CD4-positive, alpha-beta T cell (primary cell): ENCODE results near the gene ST3GAL5. TPM values are rescaled to one million over a fixed set of nuclear protein-coding genes. Genes with fewer than 3 reads are reported as not detected.

Experiments
- ATAC-seq: fragments of 200-7000 bp; cut with Tn5 transposase; one replicate; pipeline ENCODE4 v1.10.0; 2022; ENCODE audit warnings: mild to moderate bottlenecking; ENCODE audit not compliant: poor library complexity
- CTCF ChIA-PET: fragments of 350-600 bp; sonication (Branson Sonifier 250); formaldehyde crosslinking; loops from one replicate; lab custom pipeline; 2021; ENCODE audit warnings: antibody characterized with exemption, inconsistent platforms; lab: Charles Lee
- POLR2A ChIA-PET: fragments of 350-600 bp; sonication (Branson Sonifier 250); formaldehyde crosslinking; loops from one replicate; lab custom pipeline; 2021; ENCODE audit warnings: antibody characterized with exemption, inconsistent platforms; lab: Charles Lee
- DNase-seq, 14 experiments: peaks; one replicate each; pipeline ENCODE4 v3.0.0-alpha.2; 2013 to 2020; ENCODE audit warnings: mixed read lengths in 2 of 14
- H3K27ac ChIP-seq, 2 donors: one replicate each; pipeline versions ENCODE4 v1.5.1 to v1.7.0; 2013; ENCODE audit warnings: low read length in 2 of 2, low read depth in 1 of 2, mild to moderate bottlenecking in 1 of 2
- H3K27me3 ChIP-seq, 2 experiments: 1 replicate in 1 of 2; 2 replicates in 1 of 2; pipeline versions ENCODE4 v1.6.1 to v1.7.0; 2013; ENCODE audit warnings: low read length in 2 of 2, control low read depth in 1 of 2, mild to moderate bottlenecking in 1 of 2, moderate library complexity in 1 of 2; ENCODE audit not compliant: insufficient read depth in 2 of 2, control insufficient read depth in 1 of 2
- H3K36me3 ChIP-seq: one replicate; pipeline ENCODE4 v1.6.1; 2013; ENCODE audit warnings: low read length, control low read depth; ENCODE audit not compliant: insufficient read depth
- H3K4me1 ChIP-seq: one replicate; pipeline ENCODE4 v1.6.1; 2013; ENCODE audit warnings: low read length, control low read depth; ENCODE audit not compliant: insufficient read depth
- H3K4me3 ChIP-seq: one replicate; pipeline ENCODE4 v1.5.1; 2013; ENCODE audit warnings: mild to moderate bottlenecking, low read length, moderate library complexity
- H3K9me3 ChIP-seq, 2 experiments: 1 replicate in 1 of 2; 2 replicates in 1 of 2; pipeline versions ENCODE4 v1.6.1 to v1.7.0; 2013; ENCODE audit warnings: low read length in 2 of 2, mild to moderate bottlenecking in 2 of 2, control low read depth in 1 of 2, moderate library complexity in 1 of 2; ENCODE audit not compliant: control insufficient read depth in 1 of 2, insufficient read depth in 1 of 2
- H3K27ac Mint-ChIP-seq: one replicate; pipeline ENCODE4 v1.8.0; 2020; ENCODE audit warnings: mixed read lengths
- H3K27me3 Mint-ChIP-seq: one replicate; pipeline ENCODE4 v1.8.0; 2021; ENCODE audit warnings: mixed read lengths
- H3K36me3 Mint-ChIP-seq: one replicate; pipeline ENCODE4 v1.8.0; 2021; ENCODE audit warnings: low read depth, mixed read lengths
- H3K4me1 Mint-ChIP-seq: one replicate; pipeline ENCODE4 v1.8.0; 2021; ENCODE audit warnings: low read depth, mixed read lengths
- H3K4me3 Mint-ChIP-seq: one replicate; pipeline ENCODE4 v1.8.0; 2020; ENCODE audit warnings: mild to moderate bottlenecking, mixed read lengths
- H3K9me3 Mint-ChIP-seq: one replicate; pipeline ENCODE4 v1.8.0; 2020; ENCODE audit warnings: mixed read lengths
- CTCF ChIP-seq: fragments of 200-600 bp; IDR thresholded peaks from one replicate; pipeline ENCODE4 v1.8.0; 2022; ENCODE audit warnings: antibody characterized with exemption, mild to moderate bottlenecking
- intact Hi-C, 2 experiments: fragments of 100-400 bp; cut with DNase I in 1 of 2; cut with micrococcal nuclease in 1 of 2; formaldehyde crosslinking; loops; one replicate each; pipeline versions ENCODE4 v1.15.1 to v1.9.0; 2023 to 2025; cut with DNase I, micrococcal nuclease
- total RNA-seq, 174 experiments: library from RNA in 2 of 174; stranded (reverse) in 2 of 174; gene quantifications; one replicate each; pipeline ENCODE4 v1.2.3 and lab custom pipeline; 2021 to 2026

The ST3GAL5 gene
- total RNA-seq, 2 experiments from 2014 or later: 76.7 to 77.8 TPM

GRCh38 chr2:85865539-85866164, 23.1 kb downstream of the ST3GAL5 start:
- peaks cover 5% of the 10 kb centered on the region for H3K36me3 ChIP-seq
- peak overlapping the region in 1 of 2 donors; percentile 10 for H3K27ac ChIP-seq
- ATAC-seq (peak; percentile 36), DNase-seq (peak in 2 of 14 experiments; percentile 17 to 19)
- Mint-ChIP-seq H3K4me3 (no peak overlapping the region), H3K27me3 (no peaks in the 10 kb centered on the region), H3K36me3 (peaks cover 62% of the 10 kb centered on the region), H3K4me1 (peaks cover 63% of the 10 kb centered on the region), H3K9me3 (no peaks in the 10 kb centered on the region), H3K27ac (peak overlapping the region; percentile 56)
- H3K9me3 ChIP-seq: no peaks in the 10 kb centered on the region
- POLR2A ChIA-PET: interaction anchor here (0.6 to 4.2 kb wide), 3 partner anchors 12 to 23 kb away, joined by 3 to 20 read pairs (median 4); partner anchors contain the start of gene ST3GAL5
- H3K4me3 ChIP-seq: no peak overlapping the region
- no peaks in the 10 kb centered on the region for H3K27me3 ChIP-seq
- no peak for TF ChIP-seq CTCF
- CTCF ChIA-PET: interaction anchor here (1.1 to 1.8 kb wide), 3 partner anchors 23 to 52 kb away, joined by 3 to 11 read pairs (median 5); partner anchors contain the start of gene ST3GAL5
- intact Hi-C loops: no loop called here
- H3K4me1 ChIP-seq: peaks cover 34% of the 10 kb centered on the region

- H3K27me3 Mint-ChIP-seq: no peaks in the 10 kb centered on the region
- H3K4me1 ChIP-seq: peaks cover 36% of the 10 kb centered on the region
- TF ChIP-seq CTCF: no peak
- DNase-seq (no peak), ATAC-seq (no peak)
- no peak overlapping the region for H3K4me3 Mint-ChIP-seq
- ChIA-PET POLR2A (interaction anchor here (1.2 to 4.2 kb wide), 3 partner anchors 11 to 577 kb away, joined by 4 to 20 read pairs (median 5); partner anchors contain the start of genes KDM3A and ST3GAL5), CTCF (interaction anchor here (0.7 to 1.5 kb wide), 5 partner anchors 9 to 215 kb away, joined by 3 to 4 read pairs (median 3); no protein-coding TSS in a partner anchor)
- H3K36me3 ChIP-seq: peaks cover 5% of the 10 kb centered on the region
- no peak overlapping the region for H3K4me3 ChIP-seq
- H3K36me3 Mint-ChIP-seq: peaks cover 64% of the 10 kb centered on the region
- intact Hi-C loops: no loop called here
- no peaks in the 10 kb centered on the region for H3K9me3 Mint-ChIP-seq
- H3K27me3 ChIP-seq: no peaks in the 10 kb centered on the region
- H3K9me3 ChIP-seq: no peaks in the 10 kb centered on the region
- H3K4me1 Mint-ChIP-seq: peaks cover 70% of the 10 kb centered on the region
- H3K27ac ChIP-seq: no peak overlapping the region
- H3K27ac Mint-ChIP-seq: peak overlapping the region; percentile 32
Observed at GRCh38 chr2:85864654-85865053, 24.1 kb downstream of the ST3GAL5 start.

DNA sequence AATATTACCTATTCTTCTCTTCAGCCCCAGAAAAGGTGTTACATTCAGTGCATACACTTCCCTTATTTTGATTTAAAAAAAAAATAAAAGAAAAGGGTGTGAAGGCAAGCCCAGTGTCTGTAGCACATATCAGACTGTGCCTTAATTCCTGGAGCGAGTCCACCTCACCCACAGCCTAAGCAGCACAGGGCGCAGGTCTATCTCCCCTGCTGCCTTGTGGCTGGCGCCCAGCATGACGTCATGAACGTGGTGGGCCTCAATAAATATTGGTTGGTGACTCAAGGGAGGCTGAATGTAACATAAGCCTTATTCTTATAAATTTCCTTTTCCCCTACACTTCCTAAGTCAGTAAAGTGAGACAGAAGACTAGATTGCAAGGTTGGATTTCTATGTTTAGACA, 26.4 kb downstream of the ST3GAL5 start:
- Histone ChIP-seq H3K9me3 (no peaks in the 10 kb centered on the region), H3K27ac (peak overlapping the region in 1 of 2 donors; percentile 46), H3K27me3 (no peaks in the 10 kb centered on the region), H3K4me3 (no peak overlapping the region), H3K4me1 (peaks cover 35% of the 10 kb centered on the region), H3K36me3 (peaks cover 5% of the 10 kb centered on the region)
- Mint-ChIP-seq H3K27ac (peak overlapping the region; percentile 83), H3K27me3 (no peaks in the 10 kb centered on the region), H3K4me1 (peaks cover 76% of the 10 kb centered on the region), H3K9me3 (peaks cover 2% of the 10 kb centered on the region), H3K36me3 (peaks cover 69% of the 10 kb centered on the region), H3K4me3 (no peak overlapping the region)
- intact Hi-C loops: loop anchor here in 1 of 2 experiments (2.0 kb wide), 1 partner anchor 14 kb away; no protein-coding TSS in a partner anchor
- CTCF ChIA-PET: no interaction called here
- DNase-seq (peak in 6 of 14 experiments; percentile 28 to 70 (median 58)), ATAC-seq (peak; percentile 49)
- no peak for TF ChIP-seq CTCF
- POLR2A ChIA-PET: interaction anchor here (1.3 kb wide), 1 partner anchor 9 kb away, joined by 4 read pairs; no protein-coding TSS in a partner anchor
